IMR-90 (cell line): Measurements from ENCODE around the gene CD177. TPM values are rescaled to one million over a fixed set of nuclear protein-coding genes. Genes with fewer than 3 reads are reported as not detected.

Source experiments
- ATAC-seq: fragments of 200-7000 bp; cut with Tn5 transposase; 2 replicates; pipeline ENCODE4 v1.9.1; 2020; ENCODE audit warnings: low read depth, mild to moderate bottlenecking, moderate library complexity
- BruUV-seq: library from RNA; stranded (reverse); fragments of 400-500 nt; replicated peaks from 2 replicates; lab custom pipeline; 2021; lab: Mats Ljungman, UMichigan
- CTCF ChIA-PET: fragments of 300-600 bp; formaldehyde crosslinking; extraction: SDS; loops from one replicate; lab custom pipeline; 2021; ENCODE audit warnings: antibody characterized with exemption; lab: Yijun Ruan, JAX
- POLR2A ChIA-PET: fragments of 300-600 bp; sonication (Branson Sonifier 250); formaldehyde crosslinking; loops from one replicate; lab custom pipeline; 2022; ENCODE audit warnings: antibody characterized with exemption; ENCODE audit not compliant: unreplicated experiment; lab: Charles Lee
- DNase-seq: peaks from one replicate; pipeline ENCODE4 v3.0.0; 2013
- H2AFZ ChIP-seq: replicated peaks from 2 replicates; pipeline ENCODE3; 2013; ENCODE audit warnings: low read length, mild to moderate bottlenecking; ENCODE audit not compliant: poor library complexity
- H2AK5ac ChIP-seq: 2 replicates; pipeline ENCODE4 v1.6.1; 2013; ENCODE audit warnings: low read depth, low read length, inconsistent platforms
- H2AK9ac ChIP-seq: replicated peaks from 2 replicates; pipeline ENCODE3; 2013; ENCODE audit warnings: mild to moderate bottlenecking, low read depth, low read length, moderate library complexity; ENCODE audit not compliant: poor library complexity
- H2BK120ac ChIP-seq: 2 replicates; pipeline ENCODE4 v1.6.1; 2013; ENCODE audit warnings: low read depth, low read length, inconsistent platforms
- H2BK15ac ChIP-seq: 3 replicates; pipeline ENCODE4 v1.6.1; 2013; ENCODE audit warnings: low read depth, low read length, inconsistent platforms
- H2BK20ac ChIP-seq: 2 replicates; pipeline ENCODE4 v1.6.1; 2013; ENCODE audit warnings: low read depth, mild to moderate bottlenecking, inconsistent platforms, low read length, moderate library complexity
- H2BK5ac ChIP-seq: 2 replicates; pipeline ENCODE4 v1.6.1; 2013; ENCODE audit warnings: mild to moderate bottlenecking, low read depth, low read length, inconsistent platforms; ENCODE audit not compliant: poor library complexity, severe bottlenecking
- H3K14ac ChIP-seq: replicated peaks from 2 replicates; pipeline ENCODE4 v1.6.1; 2013; ENCODE audit warnings: low read depth, low read length, inconsistent platforms
- H3K18ac ChIP-seq: 2 replicates; pipeline ENCODE4 v1.6.1; 2013; ENCODE audit warnings: low read depth, low read length, control low read depth
- H3K23ac ChIP-seq: 2 replicates; pipeline ENCODE4 v1.6.1; 2013; ENCODE audit warnings: low read depth, low read length, inconsistent platforms
- H3K27ac ChIP-seq: 2 replicates; pipeline ENCODE4 v1.5.1; 2013; ENCODE audit warnings: mild to moderate bottlenecking, control low read depth, low read length; ENCODE audit not compliant: insufficient read depth
- H3K27me3 ChIP-seq: 2 replicates; pipeline ENCODE4 v1.6.1; 2013; ENCODE audit warnings: low read length; ENCODE audit not compliant: control insufficient read depth, insufficient read depth
- H3K36me3 ChIP-seq: 2 replicates; pipeline ENCODE4 v1.6.1; 2013; ENCODE audit warnings: low read length, mixed read lengths; ENCODE audit not compliant: control insufficient read depth, insufficient read depth
- H3K4ac ChIP-seq: 2 replicates; pipeline ENCODE4 v1.6.1; 2013; ENCODE audit warnings: low read depth, low read length, inconsistent platforms
- H3K4me1 ChIP-seq: 2 replicates; pipeline ENCODE4 v1.6.1; 2013; ENCODE audit warnings: low read length, mixed read lengths; ENCODE audit not compliant: control insufficient read depth, insufficient read depth
- H3K4me2 ChIP-seq: 2 replicates; pipeline ENCODE4 v1.6.1; 2013; ENCODE audit warnings: low read depth, mild to moderate bottlenecking, control low read depth, low read length, moderate library complexity
- H3K4me3 ChIP-seq: 2 replicates; pipeline ENCODE4 v1.5.1; 2013; ENCODE audit warnings: low read depth, mild to moderate bottlenecking, control low read depth, low read length, moderate library complexity; ENCODE audit not compliant: insufficient read depth
- H3K56ac ChIP-seq: 2 replicates; pipeline ENCODE4 v1.6.1; 2013; ENCODE audit warnings: low read length, inconsistent platforms; ENCODE audit not compliant: insufficient read depth; ENCODE audit errors: extremely low read depth
- H3K79me1 ChIP-seq, 2 experiments: 2 replicates each; pipeline ENCODE4 v1.6.1; 2013; ENCODE audit warnings: low read length in 2 of 2, inconsistent platforms in 1 of 2, low read depth in 1 of 2
- H3K9ac ChIP-seq: 2 replicates; pipeline ENCODE4 v1.6.1; 2013; ENCODE audit warnings: low read depth, low read length, control low read depth
- H3K9me1 ChIP-seq: 2 replicates; pipeline ENCODE4 v1.6.1; 2013; ENCODE audit warnings: low read length, inconsistent platforms; ENCODE audit not compliant: insufficient read depth
- H3K9me3 ChIP-seq: 2 replicates; pipeline ENCODE4 v1.6.1; 2013; ENCODE audit warnings: low read length; ENCODE audit not compliant: control insufficient read depth, insufficient read depth
- H4K20me1 ChIP-seq: 2 replicates; pipeline ENCODE4 v1.6.1; 2013; ENCODE audit warnings: low read length, inconsistent platforms; ENCODE audit not compliant: insufficient read depth
- H4K5ac ChIP-seq: 2 replicates; pipeline ENCODE4 v1.6.1; 2013; ENCODE audit warnings: mild to moderate bottlenecking, low read depth, low read length, control low read depth
- H4K8ac ChIP-seq, 2 experiments: 2 replicates each; pipeline ENCODE4 v1.6.1; 2013; ENCODE audit warnings: low read depth in 2 of 2, low read length in 2 of 2, control low read depth in 1 of 2, inconsistent platforms in 1 of 2
- H4K91ac ChIP-seq: 2 replicates; pipeline ENCODE4 v1.6.1; 2013; ENCODE audit warnings: low read depth, low read length, inconsistent platforms; ENCODE audit not compliant: insufficient read depth
- BHLHE40 ChIP-seq: fragments of 150-350 bp; IDR thresholded peaks from 2 replicates; pipeline ENCODE4 v1.6.1; 2016; ENCODE audit warnings: mild to moderate bottlenecking, low read depth, low read length
- CEBPB ChIP-seq: IDR thresholded peaks from 2 replicates; pipeline ENCODE4 v1.6.1; 2012; ENCODE audit warnings: low read depth, low read length, improper control_type of control experiment
- CTCF ChIP-seq: conservative IDR thresholded peaks from 2 replicates; pipeline ENCODE4 v1.5.1; 2012; ENCODE audit warnings: mild to moderate bottlenecking, low read depth, low read length, improper control_type of control experiment
- FOS ChIP-seq: fragments of 150-350 bp; IDR thresholded peaks from 2 replicates; pipeline ENCODE4 v1.6.1; 2016; ENCODE audit warnings: low read depth, low read length
- MAFK ChIP-seq: IDR thresholded peaks from 2 replicates; pipeline ENCODE4 v1.6.1; 2012; ENCODE audit warnings: low read depth, low read length, improper control_type of control experiment
- MXI1 ChIP-seq: IDR thresholded peaks from 2 replicates; pipeline ENCODE4 v1.6.1; 2012; ENCODE audit warnings: low read depth, mild to moderate bottlenecking, low read length, moderate library complexity, borderline replicate concordance
- RCOR1 ChIP-seq: IDR thresholded peaks from 2 replicates; pipeline ENCODE4 v1.6.1; 2012; ENCODE audit warnings: mild to moderate bottlenecking, low read length, improper control_type of control experiment; ENCODE audit not compliant: insufficient replicate concordance
- RFX5 ChIP-seq: IDR thresholded peaks from 2 replicates; pipeline ENCODE4 v1.8.0; 2012; ENCODE audit warnings: low read depth, mild to moderate bottlenecking, low read length, moderate library complexity
- SMC3 ChIP-seq: fragments of 150-350 bp; IDR thresholded peaks from 2 replicates; pipeline ENCODE4 v1.6.1; 2016; ENCODE audit warnings: low read depth, mild to moderate bottlenecking, antibody characterized with exemption, low read length, moderate library complexity
- WGBS, 2 experiments: methylation state at CpG; one replicate each; pipeline versions ENCODE4 v1.1.5 to v1.1.7; 2013; ENCODE audit warnings: missing lambda C conversion rate in 2 of 2; ENCODE audit not compliant: insufficient read length in 1 of 2; ENCODE audit errors: extremely low coverage in 2 of 2; 5-methylcytosine and 5-hydroxymethylcytosine counted together
- dilution Hi-C: fragments of 300-500 bp; cut with HindIII; formaldehyde crosslinking; loops from one replicate; pipeline ENCODE4 v1.14.3; 2018; ENCODE audit warnings: low sequenced_read_pairs; ENCODE audit not compliant: unreplicated experiment
- in situ Hi-C: fragments of 300-500 bp; cut with MboI; formaldehyde crosslinking; loops from 3 replicates; pipeline ENCODE4 v1.14.3; 2019; ENCODE audit warnings: low sequenced_read_pairs, inconsistent platforms, mixed read lengths
- intact Hi-C: fragments of 100-400 bp; cut with micrococcal nuclease; formaldehyde crosslinking; loops from 2 replicates; pipeline ENCODE4 v1.10.0; 2022
- polyA plus RNA-seq, 3 experiments: library from polyadenylated mRNA; depleted of rRNA; stranded (reverse); fragments of >200 nt; gene quantifications; 2 replicates each; pipeline ENCODE4 v1.2.3, GENCODE V29; 2012; ENCODE audit warnings: low replicate concordance in 1 of 3
- total RNA-seq: library from RNA; depleted of rRNA; stranded (reverse); fragments of >200 nt; gene quantifications from 2 replicates; pipeline ENCODE4 v1.2.3, GENCODE V29; 2012
- TF ChIP-seq, protein P1 (sequence below): fragments of 150-350 bp; IDR thresholded peaks from 2 replicates; pipeline ENCODE4 v1.6.1; 2017; ENCODE audit warnings: mild to moderate bottlenecking, antibody characterized with exemption, low read length, low read depth
- TF ChIP-seq, protein P2 (sequence below): fragments of 150-350 bp; IDR thresholded peaks from 2 replicates; pipeline ENCODE4 v1.6.1; 2016; ENCODE audit warnings: low read depth, mild to moderate bottlenecking, low read length, moderate library complexity, borderline replicate concordance

Gene CD177
- total and polyA plus RNA-seq, 2 of the 4 experiments (the other 2 are of a cell fraction) = 0.14 TPM; not detected in 1

DNA sequence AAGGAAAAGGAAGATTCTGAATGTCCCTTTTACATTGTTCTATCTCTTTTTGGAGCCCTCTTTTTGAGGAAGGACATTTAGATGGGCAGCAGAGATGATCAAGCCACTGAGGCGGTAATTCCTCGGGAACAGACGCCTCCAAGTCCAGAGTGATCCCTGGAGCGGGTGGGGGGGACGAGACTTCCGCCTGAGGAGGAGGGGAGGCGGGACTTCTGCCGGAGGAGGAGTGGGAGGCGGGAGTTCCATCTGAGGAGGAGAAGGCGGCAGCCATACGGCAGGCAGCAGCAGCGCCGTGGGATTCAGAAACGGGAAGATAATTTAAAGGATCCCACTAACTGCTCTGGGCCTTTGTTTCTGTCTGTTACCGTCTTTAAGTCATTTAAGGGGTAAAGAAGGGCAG is 37.6 kb upstream of the CD177 start:
- Histone ChIP-seq H3K27ac (no peak overlapping the region), H2BK5ac (no peak overlapping the region), H3K23ac (no peak overlapping the region), H3K9ac (no peak overlapping the region), H3K79me1 (no peaks in the 10 kb centered on the region), H3K9me1 (no peaks in the 10 kb centered on the region), H4K5ac (no peak overlapping the region), H2BK15ac (no peak overlapping the region), H3K4ac (no peak overlapping the region), H3K4me3 (no peak overlapping the region), H3K9me3 (no peaks in the 10 kb centered on the region), H2BK20ac (no peak overlapping the region), H3K18ac (no peak overlapping the region), H2AK9ac (no peak overlapping the region), H3K36me3 (no peaks in the 10 kb centered on the region), H2AK5ac (no peak overlapping the region), H3K27me3 (peaks cover 11% of the 10 kb centered on the region), H3K14ac (no peak overlapping the region), H4K8ac (no peak overlapping the region), H3K56ac (no peak overlapping the region), H3K4me1 (no peaks in the 10 kb centered on the region), H3K4me2 (no peak overlapping the region), H4K91ac (no peak overlapping the region), H4K20me1 (no peaks in the 10 kb centered on the region), H2BK120ac (no peak overlapping the region), H2AFZ (no peak overlapping the region)
- intact Hi-C loops (no loop called here), dilution Hi-C loops (no loop called here), in situ Hi-C loops (no loop called here)
- DNase-seq (no peak), ATAC-seq (no peak)
- ChIA-PET POLR2A (no interaction called here), CTCF (no interaction called here)
- 100% methylated on average over 1 of the region's 15 CpGs; no CpG with 5 or more reads in 1 of the 2 experiments for WGBS, 2 experiments
- BruUV-seq = no TSS peak
- TF ChIP-seq MXI1 (no peak), RCOR1 (no peak), RFX5 (no peak), BHLHE40 (no peak), MAFK (no peak), SMC3 (no peak), CTCF (no peak), CEBPB (no peak), FOS (no peak)
- TF ChIP-seq, protein P1, sequence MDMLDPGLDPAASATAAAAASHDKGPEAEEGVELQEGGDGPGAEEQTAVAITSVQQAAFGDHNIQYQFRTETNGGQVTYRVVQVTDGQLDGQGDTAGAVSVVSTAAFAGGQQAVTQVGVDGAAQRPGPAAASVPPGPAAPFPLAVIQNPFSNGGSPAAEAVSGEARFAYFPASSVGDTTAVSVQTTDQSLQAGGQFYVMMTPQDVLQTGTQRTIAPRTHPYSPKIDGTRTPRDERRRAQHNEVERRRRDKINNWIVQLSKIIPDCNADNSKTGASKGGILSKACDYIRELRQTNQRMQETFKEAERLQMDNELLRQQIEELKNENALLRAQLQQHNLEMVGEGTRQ = no peak
- TF ChIP-seq, protein P2, sequence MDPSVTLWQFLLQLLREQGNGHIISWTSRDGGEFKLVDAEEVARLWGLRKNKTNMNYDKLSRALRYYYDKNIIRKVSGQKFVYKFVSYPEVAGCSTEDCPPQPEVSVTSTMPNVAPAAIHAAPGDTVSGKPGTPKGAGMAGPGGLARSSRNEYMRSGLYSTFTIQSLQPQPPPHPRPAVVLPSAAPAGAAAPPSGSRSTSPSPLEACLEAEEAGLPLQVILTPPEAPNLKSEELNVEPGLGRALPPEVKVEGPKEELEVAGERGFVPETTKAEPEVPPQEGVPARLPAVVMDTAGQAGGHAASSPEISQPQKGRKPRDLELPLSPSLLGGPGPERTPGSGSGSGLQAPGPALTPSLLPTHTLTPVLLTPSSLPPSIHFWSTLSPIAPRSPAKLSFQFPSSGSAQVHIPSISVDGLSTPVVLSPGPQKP = no peak
